IMR-90 (cell line): ENCODE results near the gene PALM. TPM values are rescaled to one million over a fixed set of nuclear protein-coding genes. Genes with fewer than 3 reads are reported as not detected.
"Not testable (repeated sequence)": the region's sequence is repeated elsewhere in the genome, so short reads cannot be mapped to it uniquely, and the experiment has no call there.

Experiments used
- ATAC-seq: fragments of 200-7000 bp; cut with Tn5 transposase; 2 replicates; pipeline ENCODE4 v1.9.1; 2020; ENCODE audit warnings: low read depth, mild to moderate bottlenecking, moderate library complexity
- BruUV-seq: library from RNA; stranded (reverse); fragments of 400-500 nt; replicated peaks from 2 replicates; lab custom pipeline; 2021; lab: Mats Ljungman, UMichigan
- CTCF ChIA-PET: fragments of 300-600 bp; formaldehyde crosslinking; extraction: SDS; loops from one replicate; lab custom pipeline; 2021; ENCODE audit warnings: antibody characterized with exemption; lab: Yijun Ruan, JAX
- POLR2A ChIA-PET: fragments of 300-600 bp; sonication (Branson Sonifier 250); formaldehyde crosslinking; loops from one replicate; lab custom pipeline; 2022; ENCODE audit warnings: antibody characterized with exemption; ENCODE audit not compliant: unreplicated experiment; lab: Charles Lee
- DNase-seq: peaks from one replicate; pipeline ENCODE4 v3.0.0; 2013
- H2AFZ ChIP-seq: replicated peaks from 2 replicates; pipeline ENCODE3; 2013; ENCODE audit warnings: low read length, mild to moderate bottlenecking; ENCODE audit not compliant: poor library complexity
- H2AK5ac ChIP-seq: 2 replicates; pipeline ENCODE4 v1.6.1; 2013; ENCODE audit warnings: low read depth, low read length, inconsistent platforms
- H2AK9ac ChIP-seq: replicated peaks from 2 replicates; pipeline ENCODE3; 2013; ENCODE audit warnings: mild to moderate bottlenecking, low read depth, low read length, moderate library complexity; ENCODE audit not compliant: poor library complexity
- H2BK120ac ChIP-seq: 2 replicates; pipeline ENCODE4 v1.6.1; 2013; ENCODE audit warnings: low read depth, low read length, inconsistent platforms
- H2BK15ac ChIP-seq: 3 replicates; pipeline ENCODE4 v1.6.1; 2013; ENCODE audit warnings: low read depth, low read length, inconsistent platforms
- H2BK20ac ChIP-seq: 2 replicates; pipeline ENCODE4 v1.6.1; 2013; ENCODE audit warnings: low read depth, mild to moderate bottlenecking, inconsistent platforms, low read length, moderate library complexity
- H2BK5ac ChIP-seq: 2 replicates; pipeline ENCODE4 v1.6.1; 2013; ENCODE audit warnings: mild to moderate bottlenecking, low read depth, low read length, inconsistent platforms; ENCODE audit not compliant: poor library complexity, severe bottlenecking
- H3K14ac ChIP-seq: replicated peaks from 2 replicates; pipeline ENCODE4 v1.6.1; 2013; ENCODE audit warnings: low read depth, low read length, inconsistent platforms
- H3K18ac ChIP-seq: 2 replicates; pipeline ENCODE4 v1.6.1; 2013; ENCODE audit warnings: low read depth, low read length, control low read depth
- H3K23ac ChIP-seq: 2 replicates; pipeline ENCODE4 v1.6.1; 2013; ENCODE audit warnings: low read depth, low read length, inconsistent platforms
- H3K27ac ChIP-seq: 2 replicates; pipeline ENCODE4 v1.5.1; 2013; ENCODE audit warnings: mild to moderate bottlenecking, control low read depth, low read length; ENCODE audit not compliant: insufficient read depth
- H3K27me3 ChIP-seq: 2 replicates; pipeline ENCODE4 v1.6.1; 2013; ENCODE audit warnings: low read length; ENCODE audit not compliant: control insufficient read depth, insufficient read depth
- H3K36me3 ChIP-seq: 2 replicates; pipeline ENCODE4 v1.6.1; 2013; ENCODE audit warnings: low read length, mixed read lengths; ENCODE audit not compliant: control insufficient read depth, insufficient read depth
- H3K4ac ChIP-seq: 2 replicates; pipeline ENCODE4 v1.6.1; 2013; ENCODE audit warnings: low read depth, low read length, inconsistent platforms
- H3K4me1 ChIP-seq: 2 replicates; pipeline ENCODE4 v1.6.1; 2013; ENCODE audit warnings: low read length, mixed read lengths; ENCODE audit not compliant: control insufficient read depth, insufficient read depth
- H3K4me2 ChIP-seq: 2 replicates; pipeline ENCODE4 v1.6.1; 2013; ENCODE audit warnings: low read depth, mild to moderate bottlenecking, control low read depth, low read length, moderate library complexity
- H3K4me3 ChIP-seq: 2 replicates; pipeline ENCODE4 v1.5.1; 2013; ENCODE audit warnings: low read depth, mild to moderate bottlenecking, control low read depth, low read length, moderate library complexity; ENCODE audit not compliant: insufficient read depth
- H3K56ac ChIP-seq: 2 replicates; pipeline ENCODE4 v1.6.1; 2013; ENCODE audit warnings: low read length, inconsistent platforms; ENCODE audit not compliant: insufficient read depth; ENCODE audit errors: extremely low read depth
- H3K79me1 ChIP-seq, 2 experiments: 2 replicates each; pipeline ENCODE4 v1.6.1; 2013; ENCODE audit warnings: low read length in 2 of 2, inconsistent platforms in 1 of 2, low read depth in 1 of 2
- H3K9ac ChIP-seq: 2 replicates; pipeline ENCODE4 v1.6.1; 2013; ENCODE audit warnings: low read depth, low read length, control low read depth
- H3K9me1 ChIP-seq: 2 replicates; pipeline ENCODE4 v1.6.1; 2013; ENCODE audit warnings: low read length, inconsistent platforms; ENCODE audit not compliant: insufficient read depth
- H3K9me3 ChIP-seq: 2 replicates; pipeline ENCODE4 v1.6.1; 2013; ENCODE audit warnings: low read length; ENCODE audit not compliant: control insufficient read depth, insufficient read depth
- H4K20me1 ChIP-seq: 2 replicates; pipeline ENCODE4 v1.6.1; 2013; ENCODE audit warnings: low read length, inconsistent platforms; ENCODE audit not compliant: insufficient read depth
- H4K5ac ChIP-seq: 2 replicates; pipeline ENCODE4 v1.6.1; 2013; ENCODE audit warnings: mild to moderate bottlenecking, low read depth, low read length, control low read depth
- H4K8ac ChIP-seq, 2 experiments: 2 replicates each; pipeline ENCODE4 v1.6.1; 2013; ENCODE audit warnings: low read depth in 2 of 2, low read length in 2 of 2, control low read depth in 1 of 2, inconsistent platforms in 1 of 2
- H4K91ac ChIP-seq: 2 replicates; pipeline ENCODE4 v1.6.1; 2013; ENCODE audit warnings: low read depth, low read length, inconsistent platforms; ENCODE audit not compliant: insufficient read depth
- WGBS, 2 experiments: methylation state at CpG; one replicate each; pipeline versions ENCODE4 v1.1.5 to v1.1.7; 2013; ENCODE audit warnings: missing lambda C conversion rate in 2 of 2; ENCODE audit not compliant: insufficient read length in 1 of 2; ENCODE audit errors: extremely low coverage in 2 of 2; 5-methylcytosine and 5-hydroxymethylcytosine counted together
- dilution Hi-C: fragments of 300-500 bp; cut with HindIII; formaldehyde crosslinking; loops from one replicate; pipeline ENCODE4 v1.14.3; 2018; ENCODE audit warnings: low sequenced_read_pairs; ENCODE audit not compliant: unreplicated experiment
- in situ Hi-C: fragments of 300-500 bp; cut with MboI; formaldehyde crosslinking; loops from 3 replicates; pipeline ENCODE4 v1.14.3; 2019; ENCODE audit warnings: low sequenced_read_pairs, inconsistent platforms, mixed read lengths
- intact Hi-C: fragments of 100-400 bp; cut with micrococcal nuclease; formaldehyde crosslinking; loops from 2 replicates; pipeline ENCODE4 v1.10.0; 2022
- polyA plus RNA-seq, 3 experiments: library from polyadenylated mRNA; depleted of rRNA; stranded (reverse); fragments of >200 nt; gene quantifications; 2 replicates each; pipeline ENCODE4 v1.2.3, GENCODE V29; 2012; ENCODE audit warnings: low replicate concordance in 1 of 3
- total RNA-seq: library from RNA; depleted of rRNA; stranded (reverse); fragments of >200 nt; gene quantifications from 2 replicates; pipeline ENCODE4 v1.2.3, GENCODE V29; 2012

PALM gene
- total and polyA plus RNA-seq, 2 of the 4 experiments (the other 2 are of a cell fraction): 2.2 to 7.4 TPM

- not testable (repeated sequence) for H3K9me1 ChIP-seq, BruUV-seq, H3K9ac ChIP-seq
Measured at GRCh38 chr19:698529-698928, 10.2 kb upstream of the PALM start.

GRCh38 chr19:699885-700284 lies 8.8 kb upstream of the PALM start:
- H3K36me3 ChIP-seq, H2AFZ ChIP-seq, H2BK5ac ChIP-seq, H3K14ac ChIP-seq, H2AK9ac ChIP-seq, H3K4me2 ChIP-seq, H4K5ac ChIP-seq, H3K9me1 ChIP-seq, ATAC-seq, H3K56ac ChIP-seq, H4K20me1 ChIP-seq, H4K8ac ChIP-seq, H3K4ac ChIP-seq, intact Hi-C loops, H2BK20ac ChIP-seq, H3K79me1 ChIP-seq, H3K9ac ChIP-seq, H3K18ac ChIP-seq, in situ Hi-C loops, H3K9me3 ChIP-seq, H3K27ac ChIP-seq, H2BK120ac ChIP-seq, H3K4me1 ChIP-seq, H3K4me3 ChIP-seq, BruUV-seq, H3K23ac ChIP-seq, H2AK5ac ChIP-seq, H2BK15ac ChIP-seq, H4K91ac ChIP-seq, dilution Hi-C loops, CTCF ChIA-PET, POLR2A ChIA-PET, H3K27me3 ChIP-seq, DNase-seq: not testable (repeated sequence)
- 68% methylated on average over 5 of the region's 14 CpGs; no CpG with 5 or more reads in 1 of the 2 experiments for WGBS, 2 experiments

More at GRCh38 chr19:698529-698928, 10.2 kb upstream of the PALM start:
- H2BK15ac ChIP-seq, in situ Hi-C loops, H2BK120ac ChIP-seq, H3K4me1 ChIP-seq, H4K91ac ChIP-seq, H3K9me3 ChIP-seq, H2AFZ ChIP-seq, H3K79me1 ChIP-seq, H2AK5ac ChIP-seq, H3K18ac ChIP-seq, H3K36me3 ChIP-seq, CTCF ChIA-PET, H3K14ac ChIP-seq, H3K4ac ChIP-seq, H4K8ac ChIP-seq, intact Hi-C loops, H2AK9ac ChIP-seq, H3K56ac ChIP-seq, H2BK20ac ChIP-seq, H3K4me2 ChIP-seq, ATAC-seq, H3K27ac ChIP-seq, dilution Hi-C loops, H4K20me1 ChIP-seq, H3K4me3 ChIP-seq, H4K5ac ChIP-seq, DNase-seq, POLR2A ChIA-PET, H3K27me3 ChIP-seq, H2BK5ac ChIP-seq, H3K23ac ChIP-seq: not testable (repeated sequence)
- 76% methylated on average over 6 of the region's 15 CpGs; no CpG with 5 or more reads in 1 of the 2 experiments for WGBS, 2 experiments
